ENCODE data around the gene GABARAP. TPM values are rescaled to one million over a fixed set of nuclear protein-coding genes. Genes with fewer than 3 reads are reported as not detected.

GABARAP gene
- total and polyA plus RNA-seq, 10 of the 15 experiments (the other 5 are each of a cell fraction or from before 2014, with no cell fraction given) = 134 to 613 (median 285) TPM

DNA sequence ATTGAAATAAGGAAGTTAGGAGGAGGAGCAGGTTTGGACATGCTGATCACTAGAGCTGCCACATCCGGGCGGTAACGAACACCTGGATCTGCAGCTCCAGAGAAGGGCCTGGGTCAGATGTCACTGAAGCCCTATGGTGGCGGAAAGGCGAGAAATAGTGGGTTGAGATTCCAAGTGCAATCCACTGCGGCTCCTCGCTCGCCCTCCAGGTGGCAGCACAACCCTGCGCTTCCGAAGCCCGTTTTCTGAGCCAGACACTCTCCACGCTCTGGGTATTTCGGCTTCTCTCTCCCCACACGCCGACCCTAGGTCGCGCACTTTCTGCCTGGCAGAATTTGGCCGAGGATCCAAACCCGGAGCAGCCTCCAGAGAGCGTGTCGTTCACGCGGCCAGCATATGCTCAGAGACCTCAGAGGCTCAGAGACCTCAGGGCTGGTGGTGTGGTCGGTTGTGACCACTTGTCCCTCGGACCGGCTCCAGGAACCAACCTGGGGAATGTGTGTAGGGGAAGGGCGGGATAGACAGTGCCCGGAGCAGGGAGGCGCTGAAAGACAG is 38.3 kb upstream of the GABARAP start (continued):
- TF ChIP-seq, protein P1, sequence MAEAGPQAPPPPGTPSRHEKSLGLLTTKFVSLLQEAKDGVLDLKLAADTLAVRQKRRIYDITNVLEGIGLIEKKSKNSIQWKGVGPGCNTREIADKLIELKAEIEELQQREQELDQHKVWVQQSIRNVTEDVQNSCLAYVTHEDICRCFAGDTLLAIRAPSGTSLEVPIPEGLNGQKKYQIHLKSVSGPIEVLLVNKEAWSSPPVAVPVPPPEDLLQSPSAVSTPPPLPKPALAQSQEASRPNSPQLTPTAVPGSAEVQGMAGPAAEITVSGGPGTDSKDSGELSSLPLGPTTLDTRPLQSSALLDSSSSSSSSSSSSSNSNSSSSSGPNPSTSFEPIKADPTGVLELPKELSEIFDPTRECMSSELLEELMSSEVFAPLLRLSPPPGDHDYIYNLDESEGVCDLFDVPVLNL (IDR thresholded peaks at IDR 0.05; ENCODE audit: low read depth, low read length) = no peak
- TF ChIP-seq, protein P2, sequence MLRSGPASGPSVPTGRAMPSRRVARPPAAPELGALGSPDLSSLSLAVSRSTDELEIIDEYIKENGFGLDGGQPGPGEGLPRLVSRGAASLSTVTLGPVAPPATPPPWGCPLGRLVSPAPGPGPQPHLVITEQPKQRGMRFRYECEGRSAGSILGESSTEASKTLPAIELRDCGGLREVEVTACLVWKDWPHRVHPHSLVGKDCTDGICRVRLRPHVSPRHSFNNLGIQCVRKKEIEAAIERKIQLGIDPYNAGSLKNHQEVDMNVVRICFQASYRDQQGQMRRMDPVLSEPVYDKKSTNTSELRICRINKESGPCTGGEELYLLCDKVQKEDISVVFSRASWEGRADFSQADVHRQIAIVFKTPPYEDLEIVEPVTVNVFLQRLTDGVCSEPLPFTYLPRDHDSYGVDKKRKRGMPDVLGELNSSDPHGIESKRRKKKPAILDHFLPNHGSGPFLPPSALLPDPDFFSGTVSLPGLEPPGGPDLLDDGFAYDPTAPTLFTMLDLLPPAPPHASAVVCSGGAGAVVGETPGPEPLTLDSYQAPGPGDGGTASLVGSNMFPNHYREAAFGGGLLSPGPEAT (IDR thresholded peaks at IDR 0.05; ENCODE audit: low read depth) = no peak

DNA sequence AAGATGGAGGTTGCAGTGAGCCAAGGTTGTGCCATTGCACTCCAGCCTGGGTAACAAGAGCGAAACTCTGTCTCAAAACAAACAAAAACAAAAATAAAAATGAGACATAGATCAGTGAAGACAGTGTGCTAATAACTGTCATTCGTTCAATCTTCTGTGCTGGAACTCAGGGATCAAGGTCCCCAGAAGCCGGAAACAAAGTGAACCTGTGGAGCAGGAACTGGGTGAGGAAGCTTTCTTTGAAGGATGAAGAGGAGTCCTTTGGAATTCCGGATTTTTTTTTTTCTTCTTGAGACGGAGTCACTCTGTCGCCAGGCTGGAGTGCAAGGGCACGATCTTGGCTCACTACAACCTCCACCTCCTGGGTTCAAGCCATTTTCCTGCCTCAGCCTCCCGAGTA is 37.2 kb upstream of the GABARAP start:
- no peaks in the 10 kb centered on the region for H3K9me3 ChIP-seq (replicated peaks; ENCODE audit: control insufficient read depth, insufficient read depth, low read length)
- no peak for DNase-seq (ENCODE audit: low read depth, low spot score)
- ChIA-PET CTCF (interaction anchor here (0.7 to 10.3 kb wide), 5 partner anchors 12 to 377 kb away, joined by 4 to 102 read pairs (median 5); no protein-coding TSS in a partner anchor), SMC1A (ENCODE audit: uncharacterized antibody, unreplicated experiment) (interaction anchor here (0.7 to 3.3 kb wide), 3 partner anchors 17 to 82 kb away, joined by 3 to 17 read pairs (median 3); no protein-coding TSS in a partner anchor), RAD21 (ENCODE audit: unreplicated experiment) (interaction anchor here (1.2 kb wide), 1 partner anchor 16 kb away, joined by 3 read pairs; no protein-coding TSS in a partner anchor), POLR2A (interaction anchor here (0.6 kb wide), 1 partner anchor 940 kb away, joined by 4 read pairs; no protein-coding TSS in a partner anchor)
- H3K4me3 ChIP-seq = no peak overlapping the region
- in situ Hi-C loops (cut with MboI) = no loop called here
- no peak overlapping the region for H3K9ac ChIP-seq (ENCODE audit: control insufficient read depth, insufficient read depth, low read length)
- FAIRE-seq = no peak
- no TSS peak for BruUV-seq (replicated peaks)
- intact Hi-C loops (cut with micrococcal nuclease; ENCODE audit: unreplicated experiment) = no loop called here
- H3K27me3 ChIP-seq (replicated peaks in 1 of 2; ENCODE audit: control insufficient read depth in 2 of 2, insufficient read depth in 2 of 2, low read length in 1 of 2) = no peaks in the 10 kb centered on the region; a peak in 1 of 4 replicates
- peaks cover 8% of the 10 kb centered on the region for H3K4me1 ChIP-seq (ENCODE audit: control insufficient read depth, insufficient read depth, low read length)
- no peak overlapping the region for H3K27ac ChIP-seq (ENCODE audit: control insufficient read depth, insufficient read depth)
- no peak overlapping the region for H2AFZ ChIP-seq (ENCODE audit: control insufficient read depth, low read depth, low read length)
- no peak for ATAC-seq
- WGBS (ENCODE audit: insufficient coverage, insufficient replicate concordance, low lambda C conversion rate, missing lambda C conversion rate) = 32% methylated on average over 8 of the region's 8 CpGs
- no peaks in the 10 kb centered on the region; the same call in 1 of the 2 replicates for H4K20me1 ChIP-seq (ENCODE audit: control insufficient read depth, insufficient read depth)
- no peaks in the 10 kb centered on the region for H3K36me3 ChIP-seq (ENCODE audit: control insufficient read depth in 2 of 2, insufficient read depth in 2 of 2, low read length in 1 of 2)
- H3K4me2 ChIP-seq (ENCODE audit: control insufficient read depth, insufficient read depth) = no peak overlapping the region
- no peaks in the 10 kb centered on the region for H3K79me2 ChIP-seq (ENCODE audit: control insufficient read depth, insufficient read depth, low read length)
- no peak for TF ChIP-seq SIX5 (IDR thresholded peaks at IDR 0.05; ENCODE audit: low read depth, low read length, severe bottlenecking)
- no peak for TF ChIP-seq PAX5 (IDR thresholded peaks at IDR 0.05; ENCODE audit: borderline replicate concordance, low read depth, low read length)
- TF ChIP-seq, protein P3, sequence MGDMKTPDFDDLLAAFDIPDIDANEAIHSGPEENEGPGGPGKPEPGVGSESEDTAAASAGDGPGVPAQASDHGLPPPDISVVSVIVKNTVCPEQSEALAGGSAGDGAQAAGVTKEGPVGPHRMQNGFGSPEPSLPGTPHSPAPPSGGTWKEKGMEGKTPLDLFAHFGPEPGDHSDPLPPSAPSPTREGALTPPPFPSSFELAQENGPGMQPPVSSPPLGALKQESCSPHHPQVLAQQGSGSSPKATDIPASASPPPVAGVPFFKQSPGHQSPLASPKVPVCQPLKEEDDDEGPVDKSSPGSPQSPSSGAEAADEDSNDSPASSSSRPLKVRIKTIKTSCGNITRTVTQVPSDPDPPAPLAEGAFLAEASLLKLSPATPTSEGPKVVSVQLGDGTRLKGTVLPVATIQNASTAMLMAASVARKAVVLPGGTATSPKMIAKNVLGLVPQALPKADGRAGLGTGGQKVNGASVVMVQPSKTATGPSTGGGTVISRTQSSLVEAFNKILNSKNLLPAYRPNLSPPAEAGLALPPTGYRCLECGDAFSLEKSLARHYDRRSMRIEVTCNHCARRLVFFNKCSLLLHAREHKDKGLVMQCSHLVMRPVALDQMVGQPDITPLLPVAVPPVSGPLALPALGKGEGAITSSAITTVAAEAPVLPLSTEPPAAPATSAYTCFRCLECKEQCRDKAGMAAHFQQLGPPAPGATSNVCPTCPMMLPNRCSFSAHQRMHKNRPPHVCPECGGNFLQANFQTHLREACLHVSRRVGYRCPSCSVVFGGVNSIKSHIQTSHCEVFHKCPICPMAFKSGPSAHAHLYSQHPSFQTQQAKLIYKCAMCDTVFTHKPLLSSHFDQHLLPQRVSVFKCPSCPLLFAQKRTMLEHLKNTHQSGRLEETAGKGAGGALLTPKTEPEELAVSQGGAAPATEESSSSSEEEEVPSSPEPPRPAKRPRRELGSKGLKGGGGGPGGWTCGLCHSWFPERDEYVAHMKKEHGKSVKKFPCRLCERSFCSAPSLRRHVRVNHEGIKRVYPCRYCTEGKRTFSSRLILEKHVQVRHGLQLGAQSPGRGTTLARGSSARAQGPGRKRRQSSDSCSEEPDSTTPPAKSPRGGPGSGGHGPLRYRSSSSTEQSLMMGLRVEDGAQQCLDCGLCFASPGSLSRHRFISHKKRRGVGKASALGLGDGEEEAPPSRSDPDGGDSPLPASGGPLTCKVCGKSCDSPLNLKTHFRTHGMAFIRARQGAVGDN (IDR thresholded peaks at IDR 0.05) = no peak
- TF ChIP-seq CHD1 (IDR thresholded peaks at IDR 0.05; ENCODE audit: low read depth, low read length) = no peak
- no peak for TF ChIP-seq BMI1 (IDR thresholded peaks at IDR 0.05; ENCODE audit: borderline replicate concordance)
- TF ChIP-seq, protein P4, sequence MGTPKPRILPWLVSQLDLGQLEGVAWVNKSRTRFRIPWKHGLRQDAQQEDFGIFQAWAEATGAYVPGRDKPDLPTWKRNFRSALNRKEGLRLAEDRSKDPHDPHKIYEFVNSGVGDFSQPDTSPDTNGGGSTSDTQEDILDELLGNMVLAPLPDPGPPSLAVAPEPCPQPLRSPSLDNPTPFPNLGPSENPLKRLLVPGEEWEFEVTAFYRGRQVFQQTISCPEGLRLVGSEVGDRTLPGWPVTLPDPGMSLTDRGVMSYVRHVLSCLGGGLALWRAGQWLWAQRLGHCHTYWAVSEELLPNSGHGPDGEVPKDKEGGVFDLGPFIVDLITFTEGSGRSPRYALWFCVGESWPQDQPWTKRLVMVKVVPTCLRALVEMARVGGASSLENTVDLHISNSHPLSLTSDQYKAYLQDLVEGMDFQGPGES (IDR thresholded peaks at IDR 0.05) = no peak
- no peak for TF ChIP-seq SP1 (IDR thresholded peaks at IDR 0.05; ENCODE audit: low read depth, low read length)
- TF ChIP-seq STAT3 (IDR thresholded peaks at IDR 0.05; ENCODE audit: low read depth, low read length) = no peak
- no peak for TF ChIP-seq POLR2AphosphoS5 (IDR thresholded peaks at IDR 0.05; ENCODE audit: low read length)
- TF ChIP-seq ATF7 (IDR thresholded peaks at IDR 0.05; ENCODE audit: low read depth) = no peak
- TF ChIP-seq, protein P5, sequence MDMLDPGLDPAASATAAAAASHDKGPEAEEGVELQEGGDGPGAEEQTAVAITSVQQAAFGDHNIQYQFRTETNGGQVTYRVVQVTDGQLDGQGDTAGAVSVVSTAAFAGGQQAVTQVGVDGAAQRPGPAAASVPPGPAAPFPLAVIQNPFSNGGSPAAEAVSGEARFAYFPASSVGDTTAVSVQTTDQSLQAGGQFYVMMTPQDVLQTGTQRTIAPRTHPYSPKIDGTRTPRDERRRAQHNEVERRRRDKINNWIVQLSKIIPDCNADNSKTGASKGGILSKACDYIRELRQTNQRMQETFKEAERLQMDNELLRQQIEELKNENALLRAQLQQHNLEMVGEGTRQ (IDR thresholded peaks at IDR 0.05; ENCODE audit: borderline replicate concordance, low read depth, low read length) = no peak
- TF ChIP-seq MEF2A (IDR thresholded peaks at IDR 0.05; ENCODE audit: insufficient read depth, low read depth, low read length) = no peak

All from GM12878 (cell line).